Middle frontal gyrus (tissue), 1 donor: ENCODE data around the gene MAP3K20.
"Not testable (repeated sequence)": the region's sequence is repeated elsewhere in the genome, so short reads cannot be mapped to it uniquely, and the experiment has no call there.

ENCODE experiments used
- DNase-seq: peaks from one replicate; pipeline ENCODE4 v3.0.0-alpha.2; 2015; ENCODE audit warnings: low spot score; ENCODE audit errors: extremely low spot score

Gene MAP3K20

DNA sequence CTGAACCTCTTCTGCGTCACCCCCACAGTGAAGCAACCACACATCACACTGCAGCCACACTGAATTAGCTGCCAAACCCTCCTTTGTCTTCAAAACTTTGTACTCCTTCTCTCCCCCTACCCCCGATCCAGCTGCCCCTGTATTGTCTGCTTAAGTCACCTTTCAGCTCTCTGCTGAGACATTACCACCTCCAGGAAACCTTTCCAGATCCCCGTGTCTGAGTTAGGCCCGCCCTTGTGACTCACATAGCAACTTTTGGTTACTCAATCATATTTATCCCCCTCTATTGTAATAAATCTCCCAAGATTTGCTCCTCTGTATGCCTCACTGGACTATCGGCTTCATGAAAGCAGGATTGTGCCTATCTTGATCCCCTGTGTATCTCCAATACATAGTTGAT is 196.2 kb downstream of the MAP3K20 start:
- no peak for DNase-seq

DNA sequence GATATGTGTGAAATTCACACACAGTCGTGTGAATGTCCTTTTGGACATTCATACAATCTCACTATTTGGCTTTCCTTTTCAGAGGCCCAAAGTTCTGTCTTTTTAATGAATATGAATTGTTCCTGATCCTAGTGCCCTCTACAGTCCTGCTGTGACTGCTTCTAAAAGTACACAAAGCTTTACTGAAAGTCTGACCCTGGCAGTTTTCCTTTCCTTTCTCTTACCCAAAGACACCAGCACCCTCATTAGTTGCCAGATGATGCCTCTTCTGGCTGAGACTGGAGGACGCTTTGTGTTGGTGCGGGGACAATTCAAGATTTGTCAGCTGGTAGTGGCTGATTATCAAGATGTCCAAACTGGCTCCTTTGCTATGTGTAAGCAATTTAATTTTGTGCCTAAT is 197.2 kb downstream of the MAP3K20 start:
- DNase-seq, result no peak

DNA sequence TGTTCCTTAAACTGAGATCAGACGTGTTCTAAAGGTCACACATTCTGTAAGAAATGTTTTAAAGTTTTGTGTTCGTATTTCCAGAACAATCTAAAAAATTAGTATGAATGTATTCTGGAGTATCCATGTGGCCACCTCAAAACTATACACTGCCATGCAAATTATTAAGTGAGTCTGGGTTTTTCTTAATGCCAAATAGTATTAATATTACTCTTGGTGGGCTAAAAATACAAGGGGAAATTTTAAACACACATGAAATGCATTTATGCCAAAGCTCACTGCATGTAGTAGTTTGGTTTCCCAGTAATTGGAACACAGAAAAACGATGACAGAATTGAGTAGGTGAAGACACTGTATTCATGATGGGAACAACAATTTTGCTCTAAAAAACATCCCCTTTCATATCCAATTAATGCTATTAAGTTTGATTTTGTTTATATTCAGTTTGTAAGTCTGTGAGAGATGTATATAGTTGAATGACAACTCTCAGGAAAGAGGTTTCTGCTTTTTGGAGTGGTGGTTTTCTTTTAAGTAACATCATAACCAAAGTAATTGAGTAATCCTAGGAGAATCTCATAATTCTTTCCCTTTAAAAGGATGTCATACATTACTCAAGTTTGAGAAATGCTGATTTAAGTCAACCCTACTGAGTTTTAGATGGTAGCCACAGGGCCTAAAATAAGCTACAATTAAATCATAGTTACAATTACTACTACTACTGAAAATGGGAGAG is 203.3 kb downstream of the MAP3K20 start:
- DNase-seq, result no peak

DNA sequence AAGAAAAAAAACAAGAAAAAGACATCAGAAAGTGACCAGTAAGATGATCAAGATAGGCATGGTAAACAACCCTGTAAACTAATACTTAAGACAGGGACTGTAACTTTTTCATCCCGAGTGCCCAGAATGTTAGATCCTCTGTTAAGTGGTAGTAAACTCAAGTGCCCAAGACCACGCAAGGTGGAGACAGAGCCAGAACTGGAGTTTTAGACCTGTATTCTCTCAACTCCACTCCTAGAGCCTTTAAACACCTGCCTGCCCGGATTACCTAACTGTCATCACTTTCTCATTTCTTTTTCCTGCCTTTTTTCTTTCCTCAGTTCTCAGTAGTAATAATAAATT is 203.9 kb downstream of the MAP3K20 start:
- DNase-seq, result no peak

DNA sequence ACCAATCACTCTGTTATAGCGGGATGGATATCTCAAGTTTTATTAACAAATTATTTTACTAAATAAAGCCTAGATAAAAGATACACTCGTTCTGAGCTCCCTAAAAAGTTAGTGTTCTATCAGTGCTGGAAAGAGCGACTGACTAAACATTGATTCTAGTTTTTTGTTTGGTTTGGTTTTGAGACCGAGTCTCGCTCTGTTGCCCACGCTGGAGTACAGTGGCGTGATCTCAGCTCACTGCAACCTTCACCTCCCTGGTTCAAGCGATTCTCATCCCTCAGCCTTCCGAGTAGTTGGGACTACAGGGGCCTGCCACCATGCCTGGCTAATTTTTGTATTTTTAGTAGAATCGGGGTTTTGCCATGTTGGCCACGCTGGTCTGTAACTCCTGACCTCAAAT is 205.2 kb downstream of the MAP3K20 start:
- DNase-seq, result no peak

DNA sequence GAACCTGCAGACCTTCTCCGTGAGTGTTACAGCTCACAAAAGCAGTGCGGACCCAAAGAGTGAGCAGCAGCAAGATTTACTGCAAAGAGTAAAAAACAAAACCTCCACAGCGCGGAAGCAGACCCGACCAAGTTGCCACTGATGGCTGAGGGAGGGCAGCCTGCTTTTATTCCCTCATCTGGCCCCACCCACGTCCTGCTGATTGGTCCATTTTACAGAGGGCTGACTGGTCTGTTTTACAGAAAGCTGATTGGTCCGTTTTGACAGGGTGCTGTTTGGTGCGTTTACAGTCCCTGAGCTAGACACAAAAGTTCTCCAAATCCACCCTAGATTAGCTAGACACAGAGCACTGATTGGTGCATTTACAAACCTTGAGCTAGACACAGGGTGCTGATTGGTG is 206.3 kb downstream of the MAP3K20 start:
- DNase-seq, result not testable (repeated sequence)

DNA sequence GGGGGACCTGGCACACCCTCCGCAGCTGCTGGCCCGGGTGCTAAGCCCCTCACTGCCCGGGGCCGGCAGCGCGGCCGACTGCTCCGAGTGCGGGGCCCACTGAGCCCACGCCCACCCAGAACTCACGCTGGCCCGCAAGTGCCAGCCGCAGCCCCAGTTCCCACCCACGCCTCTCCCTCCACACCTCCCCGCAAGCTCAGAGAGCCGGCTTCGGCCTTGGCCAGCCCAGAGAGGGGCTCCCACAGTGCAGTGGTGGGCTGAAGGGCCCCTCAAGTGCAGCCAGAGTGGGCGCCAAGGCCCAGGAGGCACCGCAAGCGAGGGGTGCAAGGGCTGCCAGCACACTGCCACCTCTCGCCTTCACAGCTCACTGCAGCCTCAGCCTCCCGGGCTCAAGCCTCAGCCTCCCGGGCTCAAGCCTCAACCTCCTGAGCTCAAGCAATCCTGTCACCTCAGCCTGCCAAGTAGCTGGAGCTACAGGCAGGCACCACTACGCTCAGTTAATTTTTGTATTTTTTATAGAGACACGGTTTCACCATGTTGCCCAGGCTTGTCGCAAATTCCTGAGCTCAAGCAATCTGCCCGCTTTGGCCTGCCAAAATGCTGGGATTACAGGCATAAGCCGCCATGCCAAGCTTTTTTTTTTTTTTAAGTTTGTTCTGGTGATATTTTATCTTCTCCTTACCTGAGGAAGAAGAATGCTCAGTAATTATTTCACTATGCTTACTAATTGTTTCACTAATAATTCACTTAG is 207.3 kb downstream of the MAP3K20 start:
- DNase-seq, result no peak

DNA sequence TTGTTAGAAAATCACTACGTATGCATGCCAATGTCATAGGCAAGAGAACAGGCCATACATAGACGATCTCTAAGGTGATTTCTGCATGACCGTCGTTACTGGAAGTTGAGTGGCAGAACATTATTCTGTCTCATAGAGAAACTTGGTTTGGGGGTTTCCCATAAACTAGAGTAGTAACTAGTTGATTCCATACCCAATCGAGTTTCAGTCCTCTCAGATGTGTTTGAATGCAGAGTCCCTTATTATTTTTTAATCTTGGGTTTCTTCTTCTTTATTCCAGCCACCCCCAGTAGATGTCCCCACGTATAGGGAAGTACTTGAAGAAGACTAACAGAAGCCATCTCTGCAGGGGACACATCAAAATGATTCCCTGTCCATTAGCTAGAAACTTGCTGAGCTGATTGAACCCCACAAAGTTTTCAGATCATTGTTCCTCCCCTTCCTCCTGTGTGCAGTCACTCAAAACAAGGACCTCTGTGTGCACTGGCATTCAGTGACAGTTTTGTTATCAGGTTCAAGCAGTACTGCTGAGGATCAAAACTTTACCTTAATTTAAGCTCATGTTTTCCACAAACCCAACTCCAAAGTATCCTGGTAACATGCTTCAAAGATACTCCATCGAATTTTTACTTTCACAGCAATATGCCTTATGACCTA is 210.6 kb downstream of the MAP3K20 start:
- no peak for DNase-seq

DNA sequence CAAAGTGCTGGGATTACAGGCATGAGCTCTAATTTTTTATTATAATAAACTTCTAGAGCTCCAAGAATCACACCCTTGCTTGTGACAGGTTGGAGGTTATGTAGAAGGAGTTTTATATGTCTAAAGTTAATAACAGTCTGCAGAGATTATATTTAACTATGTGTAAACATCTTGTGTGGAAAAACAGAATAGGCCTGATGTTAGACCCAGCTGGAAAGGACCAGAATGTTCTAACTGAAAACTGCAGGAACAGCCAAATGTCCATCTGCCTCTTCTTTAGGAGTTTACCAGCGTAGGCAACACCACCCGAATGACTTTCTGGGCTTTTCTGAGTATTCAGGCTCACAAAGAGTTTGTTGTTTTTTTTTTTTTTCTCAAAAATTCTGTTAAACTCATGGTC is 211.9 kb downstream of the MAP3K20 start:
- no peak for DNase-seq

DNA sequence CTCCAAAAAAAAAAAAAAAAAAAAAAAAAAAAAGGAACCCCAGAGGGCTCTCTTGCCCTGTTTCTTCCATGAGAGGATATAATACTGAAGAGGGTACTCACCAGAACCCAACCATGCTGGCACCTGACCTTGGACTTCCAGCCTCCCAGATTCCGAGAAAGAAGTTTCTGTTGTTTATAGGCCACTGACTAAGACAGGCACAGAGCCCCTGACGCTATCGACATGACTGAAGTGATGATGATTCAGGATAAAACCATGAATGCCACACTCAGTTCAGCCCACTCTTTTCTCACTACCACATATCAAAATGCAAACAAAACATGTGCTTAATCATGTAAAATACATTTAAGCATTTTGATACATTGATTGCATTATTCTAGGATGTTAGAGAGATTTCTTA is 212.9 kb downstream of the MAP3K20 start:
- DNase-seq, result no peak

DNA sequence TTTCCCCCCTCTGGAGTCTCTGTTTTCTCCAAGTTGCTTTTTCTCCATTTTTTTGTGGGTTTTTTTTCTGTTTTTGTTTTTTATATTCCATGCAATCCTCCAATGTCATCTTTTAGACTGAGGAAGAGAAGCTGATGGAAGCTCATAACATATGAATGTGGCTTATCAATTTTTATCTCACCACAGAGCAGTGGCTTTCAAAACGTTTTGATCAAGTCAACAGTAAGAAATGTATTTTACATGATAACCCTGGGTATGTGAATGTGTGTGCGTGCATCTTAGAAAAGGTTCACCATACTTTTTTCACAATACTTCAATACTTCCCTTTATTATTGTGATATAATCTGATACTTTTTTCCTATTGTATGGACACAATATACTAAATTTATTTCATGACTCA is 214.4 kb downstream of the MAP3K20 start:
- DNase-seq, result no peak

DNA sequence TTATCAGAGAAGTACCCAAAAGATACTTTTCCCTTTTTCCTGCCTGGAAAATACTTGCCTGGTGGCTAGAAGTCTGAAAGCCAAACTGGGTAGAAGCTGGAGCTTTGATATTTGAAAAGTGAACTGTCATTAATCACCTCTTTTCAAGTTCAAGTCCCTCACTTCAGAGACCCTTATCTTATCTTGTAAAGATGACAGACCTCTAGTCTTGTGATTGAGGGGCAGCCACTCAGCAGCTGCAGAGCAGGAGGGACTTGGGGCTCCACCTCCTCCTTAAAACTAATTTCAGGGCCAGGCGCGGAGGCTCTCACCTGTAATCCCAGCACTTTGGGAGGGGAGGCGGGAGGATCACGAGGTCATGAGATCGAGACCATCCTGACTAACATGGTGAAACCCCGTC is 214.9 kb downstream of the MAP3K20 start:
- no peak for DNase-seq

DNA sequence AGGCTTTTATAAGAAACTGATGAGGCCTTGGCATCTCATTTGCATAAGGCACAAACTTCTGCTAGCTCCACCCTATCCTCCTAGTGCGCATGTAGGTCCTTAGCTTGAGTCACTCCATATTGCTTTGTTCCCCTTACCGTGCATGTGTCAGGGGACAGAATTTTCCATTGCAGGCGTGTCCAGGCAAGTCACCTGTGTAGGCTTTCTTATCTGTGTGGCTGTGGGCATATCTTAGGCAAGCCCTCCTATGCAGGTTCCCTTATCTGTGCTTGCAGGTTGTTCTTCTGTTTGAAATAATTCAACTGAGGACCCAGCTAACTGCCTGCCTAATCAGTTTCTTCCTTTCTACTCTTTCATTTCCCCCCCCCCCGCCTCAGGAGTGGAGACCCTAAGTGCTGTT is 215.8 kb downstream of the MAP3K20 start:
- DNase-seq, result no peak

DNA sequence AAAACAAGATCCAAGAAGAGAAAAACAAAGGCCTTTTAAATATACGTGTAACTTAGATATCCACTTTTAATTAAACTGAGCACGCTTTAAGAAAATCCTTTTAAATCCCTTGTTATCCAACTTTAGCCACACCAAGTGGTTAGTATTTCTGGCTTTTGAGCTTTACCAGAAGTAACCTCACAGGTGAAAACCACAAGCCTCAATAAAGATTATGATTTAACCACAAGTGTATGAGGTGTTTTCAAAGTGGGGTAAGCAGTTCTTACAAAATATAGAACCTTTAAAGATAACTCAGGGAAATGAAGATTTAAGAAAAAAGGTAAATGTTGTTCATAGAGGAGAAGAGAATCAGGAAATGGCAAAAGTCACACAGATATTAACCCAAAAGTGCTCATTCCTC is 220.6 kb downstream of the MAP3K20 start:
- no peak for DNase-seq

DNA sequence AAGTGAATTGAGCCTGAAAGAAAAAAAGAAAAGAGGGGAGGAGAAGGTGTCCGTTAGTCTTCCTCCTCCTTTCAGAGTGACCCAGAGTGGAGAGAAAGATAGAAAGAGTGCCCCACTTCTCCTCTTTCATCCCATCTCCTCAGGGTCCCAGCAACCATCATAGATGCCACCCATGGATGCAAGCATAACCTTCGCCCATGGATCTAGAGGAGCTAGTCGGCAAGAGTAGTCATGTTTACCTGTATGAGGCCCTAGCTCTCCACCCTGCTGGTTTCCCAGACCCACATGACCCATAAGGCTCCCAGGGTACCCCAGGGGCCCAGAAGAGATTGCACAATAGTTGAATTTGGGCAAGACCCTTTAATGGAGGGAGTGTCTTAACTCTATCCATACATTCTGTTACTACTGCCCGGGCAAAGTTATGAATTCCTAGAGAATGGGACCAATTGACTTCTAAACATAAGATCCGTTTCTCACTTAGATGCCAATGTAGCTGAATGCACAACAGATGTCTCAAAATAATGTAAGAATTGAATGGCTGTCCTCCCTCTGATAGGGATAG is 223.0 kb downstream of the MAP3K20 start:
- DNase-seq, result no peak

DNA sequence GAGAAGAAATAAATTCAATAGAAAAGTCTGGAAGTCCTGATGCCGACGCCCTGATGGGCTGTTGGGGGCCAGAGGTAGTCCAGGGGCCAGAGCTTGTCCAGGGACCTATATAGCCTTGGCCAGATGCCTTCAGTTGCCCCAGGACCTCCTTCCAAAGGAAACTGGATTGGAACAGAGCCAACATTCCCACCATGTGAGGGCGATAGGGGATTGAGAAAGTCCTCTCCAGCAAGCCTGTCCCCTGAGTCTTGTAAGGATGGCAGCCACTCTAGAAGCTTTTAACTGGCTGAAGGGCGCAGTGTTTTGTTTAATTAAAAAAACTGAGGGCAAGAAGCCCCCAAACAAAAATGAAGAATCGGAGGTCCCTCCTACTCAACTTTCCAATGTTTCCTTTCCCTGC is 224.1 kb downstream of the MAP3K20 start:
- DNase-seq, result no peak

DNA sequence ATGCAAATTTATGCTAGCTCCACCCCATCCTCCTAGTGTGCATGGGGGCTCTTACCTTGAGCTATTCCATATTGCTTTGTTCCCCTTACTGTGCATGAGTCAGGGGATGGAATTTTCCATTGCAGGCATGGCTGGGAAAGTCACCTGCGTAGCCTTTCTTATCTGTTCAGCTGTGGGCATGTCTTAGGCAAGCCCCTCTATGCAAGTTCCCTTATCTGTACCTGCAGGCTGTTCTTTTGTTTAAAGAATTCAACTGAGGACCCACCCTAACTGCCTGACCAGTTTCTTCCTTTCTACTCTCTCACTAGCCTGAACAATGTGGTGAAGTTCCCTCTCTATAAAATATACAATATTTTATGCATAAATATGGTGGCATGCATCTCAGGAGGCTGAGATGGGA is 224.8 kb downstream of the MAP3K20 start:
- no peak for DNase-seq

DNA sequence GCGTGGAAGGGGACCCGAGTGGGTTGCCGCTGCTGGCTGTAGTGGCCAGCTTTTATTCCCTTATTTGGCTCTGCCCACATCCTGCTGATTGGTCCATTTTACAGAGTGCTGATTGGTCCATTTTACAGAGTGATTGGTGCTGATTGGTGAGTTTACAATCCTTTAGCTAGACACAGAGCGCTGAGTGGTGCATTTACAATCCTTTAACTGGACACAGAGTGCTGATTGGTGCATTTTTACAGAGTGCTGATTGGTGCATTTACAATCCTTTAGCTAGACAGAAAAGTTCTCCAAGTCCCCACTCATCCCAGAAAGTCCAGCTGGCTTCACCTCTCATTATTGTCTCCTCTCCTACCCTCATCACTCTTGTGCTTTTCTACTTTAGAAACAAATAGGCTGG is 225.9 kb downstream of the MAP3K20 start:
- not testable (repeated sequence) for DNase-seq

DNA sequence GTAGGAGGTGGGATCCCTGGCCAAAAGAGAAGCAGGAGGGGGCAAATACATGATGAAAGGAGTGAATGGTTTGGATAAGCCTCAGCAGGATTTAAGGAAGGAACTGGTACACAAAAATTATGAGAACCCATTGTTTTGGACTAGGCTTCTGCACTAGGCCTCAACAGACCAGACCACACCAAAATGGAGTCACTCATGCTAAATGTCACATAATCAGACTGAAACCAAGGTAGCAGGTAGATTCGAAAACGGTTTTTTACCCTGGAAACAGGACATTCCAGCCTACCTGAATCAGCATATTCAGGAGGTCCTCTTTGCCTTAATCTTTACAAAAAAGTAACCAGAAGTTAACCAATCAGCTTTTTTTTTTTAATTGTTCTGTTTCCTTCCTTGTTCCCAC is 229.7 kb downstream of the MAP3K20 start:
- DNase-seq, result no peak

DNA sequence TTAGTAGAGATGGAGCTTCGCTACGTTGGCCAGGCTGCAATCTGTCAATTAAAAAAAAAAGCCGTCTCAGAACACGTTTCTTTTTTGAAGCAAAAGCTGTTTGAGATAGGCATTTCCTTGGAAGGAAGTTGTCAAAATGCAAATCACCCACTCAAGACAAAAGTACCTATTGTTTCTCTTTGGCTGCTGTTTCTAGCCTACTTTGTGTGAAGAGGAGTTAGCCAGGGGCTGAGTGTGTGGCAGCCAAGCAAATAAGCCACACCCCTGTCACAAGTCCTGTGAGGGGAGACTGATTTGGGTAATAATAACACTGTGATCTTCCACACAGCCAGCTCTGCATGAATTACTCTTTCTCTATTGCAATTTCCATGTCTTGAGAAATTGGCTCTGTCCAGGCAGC is 231.6 kb downstream of the MAP3K20 start:
- DNase-seq, result no peak

DNA sequence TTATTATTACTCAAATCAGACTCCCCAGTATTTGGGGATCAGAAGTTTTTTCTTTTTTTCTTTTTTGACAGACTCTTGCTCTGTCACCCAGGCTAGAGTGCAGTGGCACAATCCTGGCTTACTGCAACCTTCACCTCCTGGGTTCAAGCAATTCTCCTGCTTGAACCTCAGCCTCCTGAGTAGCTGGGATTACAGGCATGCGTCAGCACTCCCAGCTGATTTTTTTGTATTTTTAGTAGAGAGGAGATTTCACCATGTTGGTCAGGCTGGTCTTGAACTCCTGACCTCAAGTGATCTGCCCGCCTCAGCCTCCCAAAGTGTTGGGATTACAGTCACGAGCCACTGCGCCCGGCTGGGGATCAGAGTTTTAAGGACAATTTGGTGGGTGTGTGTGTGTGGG is 233.7 kb downstream of the MAP3K20 start:
- not testable (repeated sequence) for DNase-seq

DNA sequence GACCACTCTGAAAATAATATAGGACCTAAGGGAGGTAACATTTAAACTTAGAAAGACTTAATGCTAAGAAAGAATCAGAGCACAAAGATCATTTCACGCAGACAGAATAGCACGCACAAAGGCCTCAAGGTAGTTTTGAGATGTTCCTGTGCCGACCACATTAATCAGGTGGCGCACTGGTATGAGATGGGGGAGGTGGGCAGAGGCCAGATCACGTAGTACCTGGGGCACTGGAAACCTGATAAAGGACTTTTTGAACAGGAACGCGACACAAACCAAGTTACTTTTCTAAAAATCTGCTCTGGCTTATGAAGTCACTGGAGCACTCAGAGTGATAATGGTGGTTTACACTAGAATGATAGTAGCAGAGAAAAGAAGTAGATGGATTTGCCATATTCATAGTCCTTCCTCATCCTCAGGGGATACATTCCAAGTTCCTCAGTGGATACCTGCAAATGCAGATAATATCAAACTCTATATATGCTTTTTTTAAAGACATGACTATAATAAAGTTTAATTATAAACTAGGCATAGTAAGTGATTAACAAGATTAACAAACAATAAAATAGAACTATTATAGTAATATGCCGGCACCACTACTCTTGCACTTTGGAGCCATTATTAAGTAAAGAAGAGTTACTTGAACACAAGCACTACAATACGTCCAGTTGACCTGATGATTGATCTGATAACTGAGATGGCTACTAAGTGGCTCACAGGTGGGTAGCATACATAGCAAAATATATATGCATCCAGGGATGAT is 236.4 kb downstream of the MAP3K20 start:
- DNase-seq, result no peak
